ENCODE measurements around the gene STRIP2. TPM values are rescaled to one million over a fixed set of nuclear protein-coding genes. Genes with fewer than 3 reads are reported as not detected.
A peak's percentile ranks its signal among the peaks of the same experiment; 100 is the strongest.
"Not testable (repeated sequence)": the region's sequence is repeated elsewhere in the genome, so short reads cannot be mapped to it uniquely, and the experiment has no call there.

Gene STRIP2
- total RNA-seq, 1 donor from 2014 or later, result 6.5 TPM

DNA sequence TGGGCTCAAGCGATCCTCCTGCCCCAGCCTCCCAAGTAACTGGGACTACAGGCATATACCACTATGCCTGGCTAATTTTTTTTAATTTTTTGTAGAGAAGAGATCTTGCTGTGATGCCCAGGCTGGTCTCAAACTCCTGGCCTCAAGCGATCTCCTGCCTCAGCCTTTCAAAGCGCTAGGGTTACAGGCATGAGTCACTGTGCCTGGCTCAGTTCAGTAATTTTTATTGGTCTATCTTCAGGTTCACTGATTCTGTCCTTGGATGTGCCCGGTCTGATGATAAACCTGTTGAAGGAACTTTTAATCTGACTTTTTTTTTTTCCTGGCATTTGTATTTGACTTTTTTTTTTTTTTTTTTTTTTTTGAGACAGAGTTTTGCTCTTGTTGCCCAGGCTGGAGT, 40.1 kb upstream of the STRIP2 start:
- no peaks in the 10 kb centered on the region for H3K9me3 Mint-ChIP-seq (ENCODE audit: low read depth)
- no peak overlapping the region for H3K4me3 Mint-ChIP-seq (ENCODE audit: low read depth)
- H3K4me1 Mint-ChIP-seq (ENCODE audit: low read depth), result no peaks in the 10 kb centered on the region
- peaks cover 4% of the 10 kb centered on the region for H3K36me3 Mint-ChIP-seq (ENCODE audit: insufficient read depth)
- TF ChIP-seq CTCF (IDR thresholded peaks at IDR 0.05; ENCODE audit: unreplicated experiment), result no peak
- DNase-seq (ENCODE audit: low spot score, unreplicated experiment), result no peak
- no peak overlapping the region for H3K27ac Mint-ChIP-seq
- no peaks in the 10 kb centered on the region for H3K27me3 Mint-ChIP-seq

DNA sequence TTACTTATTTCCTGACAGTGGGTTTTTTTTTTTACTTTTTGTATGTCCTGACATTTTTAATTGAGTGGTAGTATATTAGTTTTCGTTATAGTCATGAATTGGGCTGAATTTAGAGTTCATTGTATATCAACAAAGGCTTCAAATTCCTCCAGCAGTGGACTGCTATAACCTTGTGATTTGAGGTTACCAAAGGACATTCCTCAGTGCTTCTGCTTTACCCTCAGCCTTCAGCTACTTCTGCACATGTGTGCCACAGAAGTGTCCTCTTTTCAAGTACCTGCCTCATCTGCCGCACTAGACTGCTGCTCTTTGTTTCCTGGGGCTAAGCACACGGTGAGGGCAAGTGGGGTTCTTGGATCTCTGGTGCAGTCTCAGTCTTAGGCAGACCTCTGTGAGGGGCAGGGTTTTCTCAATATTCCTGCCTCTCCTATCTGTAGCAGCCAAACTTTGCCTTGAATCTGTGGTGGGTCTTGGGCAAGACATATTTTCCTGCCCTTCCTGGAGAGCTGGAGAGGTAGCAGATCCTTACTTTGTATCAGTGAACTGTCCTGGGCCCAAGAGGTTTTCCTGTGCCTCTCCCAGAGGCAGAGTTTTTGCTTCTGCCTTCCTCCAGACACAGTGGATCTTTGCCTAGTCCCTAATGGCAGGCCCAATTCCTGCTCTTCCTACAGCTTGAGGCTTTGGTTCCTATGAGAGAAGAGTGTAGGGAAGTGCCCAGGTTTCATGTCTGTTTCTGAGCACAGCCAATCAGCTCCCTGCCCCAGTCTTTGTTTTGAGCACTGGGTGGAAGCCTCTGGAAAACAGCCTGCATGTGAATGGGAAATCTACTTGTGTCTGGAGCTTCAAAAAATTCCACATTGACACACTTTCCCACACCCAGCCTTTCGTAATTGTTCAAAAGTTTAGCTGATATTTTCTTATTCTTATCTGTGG, 39.0 kb upstream of the STRIP2 start:
- H3K4me3 Mint-ChIP-seq (ENCODE audit: low read depth), result no peak overlapping the region
- peak overlapping the region; percentile 62 for H3K27ac Mint-ChIP-seq
- H3K9me3 Mint-ChIP-seq (ENCODE audit: low read depth), result no peaks in the 10 kb centered on the region
- no peak for DNase-seq (ENCODE audit: low spot score, unreplicated experiment)
- no peaks in the 10 kb centered on the region for H3K27me3 Mint-ChIP-seq
- H3K4me1 Mint-ChIP-seq (ENCODE audit: low read depth), result no peaks in the 10 kb centered on the region
- no peak for TF ChIP-seq CTCF (IDR thresholded peaks at IDR 0.05; ENCODE audit: unreplicated experiment)
- H3K36me3 Mint-ChIP-seq (ENCODE audit: insufficient read depth), result peaks cover 7% of the 10 kb centered on the region

GRCh38 chr7:129401228-129401966, 32.8 kb upstream of the STRIP2 start:
- Mint-ChIP-seq H3K27me3 (no peaks in the 10 kb centered on the region), H3K27ac (no peak overlapping the region), H3K4me1 (ENCODE audit: low read depth) (peaks cover 14% of the 10 kb centered on the region), H3K4me3 (ENCODE audit: low read depth) (no peak overlapping the region), H3K9me3 (ENCODE audit: low read depth) (no peaks in the 10 kb centered on the region), H3K36me3 (ENCODE audit: insufficient read depth) (peaks cover 9% of the 10 kb centered on the region)
- DNase-seq (ENCODE audit: low spot score, unreplicated experiment), result no peak
- no peak for TF ChIP-seq CTCF (IDR thresholded peaks at IDR 0.05; ENCODE audit: unreplicated experiment)

GRCh38 chr7:129401967-129402860, 32.0 kb upstream of the STRIP2 start:
- no peak overlapping the region for H3K27ac Mint-ChIP-seq
- no peaks in the 10 kb centered on the region for H3K27me3 Mint-ChIP-seq
- TF ChIP-seq CTCF (IDR thresholded peaks at IDR 0.05; ENCODE audit: unreplicated experiment), result no peak

DNA sequence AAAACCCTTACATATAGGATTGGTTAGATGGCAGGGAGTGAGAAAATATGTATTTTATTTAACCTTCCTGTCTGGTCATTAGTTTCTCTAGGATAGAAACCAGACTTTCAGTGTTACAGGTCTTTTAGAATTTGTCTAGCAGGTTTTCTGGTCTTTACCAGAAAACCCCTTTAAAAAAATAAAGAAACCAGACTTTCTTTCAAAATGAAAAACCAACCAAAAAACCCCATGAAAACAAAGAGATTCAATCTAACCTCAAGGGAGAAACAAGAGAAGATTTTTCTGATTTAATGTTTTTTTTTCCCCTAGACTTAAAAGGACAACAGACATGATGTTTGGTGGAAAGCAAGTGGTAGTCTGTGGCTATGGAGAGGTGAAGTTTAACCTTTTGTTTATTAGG, 28.7 kb upstream of the STRIP2 start:
- Mint-ChIP-seq H3K27ac (no peak overlapping the region), H3K9me3 (ENCODE audit: low read depth) (no peaks in the 10 kb centered on the region), H3K27me3 (no peaks in the 10 kb centered on the region), H3K4me3 (ENCODE audit: low read depth) (no peak overlapping the region), H3K4me1 (ENCODE audit: low read depth) (peaks cover 14% of the 10 kb centered on the region), H3K36me3 (ENCODE audit: insufficient read depth) (peaks cover 11% of the 10 kb centered on the region)
- no peak for DNase-seq (ENCODE audit: low spot score, unreplicated experiment)
- no peak for TF ChIP-seq CTCF (IDR thresholded peaks at IDR 0.05; ENCODE audit: unreplicated experiment)

More at GRCh38 chr7:129401967-129402860, 32.0 kb upstream of the STRIP2 start:
- H3K36me3 Mint-ChIP-seq (ENCODE audit: insufficient read depth), result peaks cover 9% of the 10 kb centered on the region
- H3K9me3 Mint-ChIP-seq (ENCODE audit: low read depth), result no peaks in the 10 kb centered on the region
- H3K4me3 Mint-ChIP-seq (ENCODE audit: low read depth), result no peak overlapping the region
- no peak for DNase-seq (ENCODE audit: low spot score, unreplicated experiment)
- peaks cover 14% of the 10 kb centered on the region for H3K4me1 Mint-ChIP-seq (ENCODE audit: low read depth)

GRCh38 chr7:129410238-129410637, 24.0 kb upstream of the STRIP2 start:
- H3K27me3 Mint-ChIP-seq; H3K9me3 Mint-ChIP-seq (ENCODE audit: low read depth); H3K4me1 Mint-ChIP-seq (ENCODE audit: low read depth); H3K4me3 Mint-ChIP-seq (ENCODE audit: low read depth); H3K27ac Mint-ChIP-seq; DNase-seq (ENCODE audit: low spot score, unreplicated experiment): not testable (repeated sequence)
- peaks cover 26% of the 10 kb centered on the region for H3K36me3 Mint-ChIP-seq (ENCODE audit: insufficient read depth)
